Thymus (tissue), 11 donors: ENCODE data around the gene IL4I1. TPM values are rescaled to one million over a fixed set of nuclear protein-coding genes. Genes with fewer than 3 reads are reported as not detected.
A peak's percentile ranks its signal among the peaks of the same experiment; 100 is the strongest.

ENCODE experiments used
- DNase-seq, 9 donors: peaks; one replicate each; pipeline ENCODE4 v3.0.0-alpha.2; 2013; ENCODE audit warnings: low spot score in 9 of 9, low read depth in 6 of 9, missing footprints in 1 of 9
- H3K27ac ChIP-seq, 2 donors: one replicate each; pipeline ENCODE4 v1.5.1; 2013; ENCODE audit warnings: control low read depth in 1 of 2, low read depth in 1 of 2, low read length in 1 of 2, mild to moderate bottlenecking in 1 of 2, moderate library complexity in 1 of 2
- H3K27me3 ChIP-seq, 2 donors: one replicate each; pipeline ENCODE4 v1.5.1; 2013; ENCODE audit warnings: low read length in 1 of 2; ENCODE audit not compliant: control insufficient read depth in 2 of 2, insufficient read depth in 1 of 2
- H3K36me3 ChIP-seq, 2 donors: one replicate each; pipeline ENCODE4 v1.5.1; 2013; ENCODE audit warnings: low read length in 1 of 2, mild to moderate bottlenecking in 1 of 2, moderate library complexity in 1 of 2; ENCODE audit not compliant: control insufficient read depth in 2 of 2, insufficient read depth in 2 of 2
- H3K4me1 ChIP-seq, 2 donors: one replicate each; pipeline ENCODE4 v1.5.1; 2013; ENCODE audit warnings: low read length in 2 of 2; ENCODE audit not compliant: control insufficient read depth in 2 of 2, insufficient read depth in 2 of 2
- H3K4me3 ChIP-seq, 2 donors: one replicate each; pipeline ENCODE4 v1.5.1; 2013; ENCODE audit warnings: low read length in 2 of 2, control low read depth in 1 of 2, mild to moderate bottlenecking in 1 of 2
- H3K9me3 ChIP-seq, 2 donors: one replicate each; pipeline ENCODE4 v1.5.1; 2013; ENCODE audit warnings: low read length in 1 of 2, mild to moderate bottlenecking in 1 of 2; ENCODE audit not compliant: control insufficient read depth in 2 of 2, insufficient read depth in 1 of 2
- WGBS: extraction: QIAGEN DNeasy Blood & Tissue Kit; methylation state at CpG from one replicate; pipeline ENCODE4 v1.1.7; 2013; 5-methylcytosine and 5-hydroxymethylcytosine counted together
- polyA plus RNA-seq: library from polyadenylated mRNA; stranded (reverse); fragments of 200-250 nt; gene quantifications from one replicate; pipeline ENCODE4 v1.2.3, GENCODE V29; 2013
- total RNA-seq: library from RNA; stranded (reverse); fragments of 120-200 nt; gene quantifications from one replicate; pipeline ENCODE4 v1.2.4, GENCODE V29; 2013
- donor health status: healthy.

The IL4I1 gene
- total and polyA plus RNA-seq, 2 donors = 8.6 to 11.5 TPM

DNA sequence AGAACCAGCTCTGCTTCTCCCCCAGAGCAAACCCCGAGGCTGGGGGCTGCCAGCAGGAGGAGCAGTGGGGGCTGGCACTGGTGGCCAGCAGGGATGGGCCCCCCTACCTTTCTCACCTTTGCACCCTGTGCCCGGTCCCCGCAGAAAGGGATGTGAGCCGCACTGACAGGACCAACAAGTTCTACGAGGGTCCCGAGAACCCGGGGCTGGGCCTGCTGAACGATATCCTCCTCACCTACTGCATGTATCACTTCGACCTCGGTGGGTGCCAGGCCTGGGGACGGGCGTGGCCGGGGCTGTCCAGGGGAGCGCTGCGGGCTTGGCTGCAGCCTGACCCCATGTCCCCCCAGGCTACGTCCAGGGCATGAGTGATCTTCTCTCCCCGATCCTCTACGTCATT is 12.6 kb downstream of the IL4I1 start:
- DNase-seq = no peak
- peaks cover 58% of the 10 kb centered on the region in 2 donors for H3K36me3 ChIP-seq
- H3K4me3 ChIP-seq = no peak overlapping the region
- no peak overlapping the region for H3K27ac ChIP-seq
- peaks cover 0 to 7% of the 10 kb centered on the region in 2 donors for H3K27me3 ChIP-seq
- peaks cover 3 to 8% of the 10 kb centered on the region in 2 donors for H3K9me3 ChIP-seq
- WGBS = 97% methylated on average over 18 of the region's 18 CpGs
- H3K4me1 ChIP-seq = peaks cover 0 to under 1% of the 10 kb centered on the region in 2 donors

DNA sequence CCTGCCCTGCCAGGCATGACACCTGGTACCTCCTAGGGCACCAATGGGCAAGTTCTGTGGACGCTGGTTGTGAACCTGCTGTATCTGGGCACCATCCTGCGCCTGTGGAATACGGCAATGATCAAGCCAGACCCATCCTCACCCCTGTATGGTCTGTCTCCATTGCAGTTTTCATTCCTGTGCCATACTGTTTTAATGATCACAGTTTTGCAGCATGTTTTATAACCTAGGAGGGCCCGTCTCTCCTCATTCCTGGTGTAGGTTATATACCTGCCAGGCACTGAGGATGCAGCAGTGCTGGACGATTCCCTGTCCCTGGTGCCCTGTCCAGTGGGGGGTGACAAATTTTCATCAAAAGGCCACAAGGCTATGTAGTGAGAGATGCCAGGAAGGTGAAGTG is 13.6 kb downstream of the IL4I1 start:
- Histone ChIP-seq H3K27me3 (peaks cover 0 to 6% of the 10 kb centered on the region in 2 donors), H3K27ac (no peak overlapping the region), H3K4me1 (peaks cover under 1 to 11% of the 10 kb centered on the region in 2 donors), H3K4me3 (no peak overlapping the region), H3K36me3 (peaks cover 58 to 60% of the 10 kb centered on the region in 2 donors), H3K9me3 (peaks cover 3 to 10% of the 10 kb centered on the region in 2 donors)
- DNase-seq = no peak
- 98% methylated on average over 5 of the region's 5 CpGs for WGBS

DNA sequence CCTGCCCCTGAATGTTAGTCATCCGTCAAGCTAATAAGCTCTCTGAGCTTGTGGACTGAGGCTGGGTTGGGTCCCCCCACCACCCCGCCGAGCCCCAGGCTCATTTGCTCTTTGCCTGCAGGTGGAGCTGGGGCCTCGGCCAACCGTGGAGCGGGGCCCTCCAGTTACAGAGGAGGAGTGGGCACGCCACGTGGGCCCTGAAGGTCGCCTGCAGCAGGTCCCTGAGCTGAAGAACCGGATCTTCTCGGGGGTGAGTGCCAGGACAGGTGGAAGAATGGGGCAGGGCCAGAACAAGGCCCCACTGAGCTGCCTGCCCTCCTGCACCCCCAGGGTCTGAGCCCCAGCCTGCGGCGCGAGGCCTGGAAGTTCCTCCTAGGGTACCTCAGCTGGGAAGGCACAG is 14.0 kb downstream of the IL4I1 start:
- no peak overlapping the region for H3K4me3 ChIP-seq
- DNase-seq = no peak
- peaks cover 3 to 14% of the 10 kb centered on the region in 2 donors for H3K9me3 ChIP-seq
- H3K4me1 ChIP-seq = peaks cover 2 to 14% of the 10 kb centered on the region in 2 donors
- 98% methylated on average over 14 of the region's 14 CpGs for WGBS
- peaks cover 58 to 60% of the 10 kb centered on the region in 2 donors for H3K36me3 ChIP-seq
- H3K27me3 ChIP-seq = peaks cover 0 to 3% of the 10 kb centered on the region in 2 donors
- no peak overlapping the region for H3K27ac ChIP-seq

DNA sequence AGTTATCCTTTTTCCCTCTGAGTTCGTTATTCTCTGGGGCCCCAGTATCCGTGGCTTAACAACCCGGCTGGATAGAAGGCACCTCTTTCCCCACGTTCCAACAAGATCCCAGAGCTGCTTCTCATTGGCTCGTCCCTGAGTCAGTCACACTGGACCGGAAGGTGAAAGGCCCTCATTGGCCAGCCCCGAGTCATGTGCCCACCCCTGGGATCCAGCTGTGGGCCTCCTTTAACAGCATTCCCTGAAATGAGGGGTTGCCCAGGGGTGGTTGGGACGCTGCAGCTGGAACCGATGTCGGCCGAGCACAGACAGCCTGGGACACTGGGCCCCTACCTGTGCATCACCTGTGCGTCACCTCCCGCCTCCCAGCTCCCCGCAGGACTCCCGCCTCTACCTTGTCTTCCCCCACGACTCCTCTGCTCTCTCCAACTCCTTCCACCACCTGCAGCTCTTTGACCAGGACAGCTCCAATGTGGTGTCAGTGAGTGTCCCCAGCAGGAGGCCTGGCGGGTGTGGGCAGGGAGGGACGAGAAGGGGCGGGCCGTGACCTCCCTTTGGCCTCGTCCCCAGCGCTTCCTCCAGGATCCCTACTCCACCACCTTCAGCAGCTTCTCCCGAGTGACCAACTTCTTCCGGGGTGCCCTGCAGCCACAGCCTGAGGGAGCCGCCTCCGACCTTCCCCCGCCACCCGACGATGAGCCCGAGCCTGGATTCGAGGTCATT is 14.9 kb downstream of the IL4I1 start:
- 98% methylated on average over 31 of the region's 31 CpGs for WGBS
- Histone ChIP-seq H3K27me3 (no peaks in the 10 kb centered on the region), H3K4me1 (peaks cover 2 to 16% of the 10 kb centered on the region in 2 donors), H3K36me3 (peaks cover 55 to 60% of the 10 kb centered on the region in 2 donors), H3K9me3 (peaks cover 3 to 14% of the 10 kb centered on the region in 2 donors), H3K27ac (no peak overlapping the region), H3K4me3 (no peak overlapping the region)
- no peak for DNase-seq

DNA sequence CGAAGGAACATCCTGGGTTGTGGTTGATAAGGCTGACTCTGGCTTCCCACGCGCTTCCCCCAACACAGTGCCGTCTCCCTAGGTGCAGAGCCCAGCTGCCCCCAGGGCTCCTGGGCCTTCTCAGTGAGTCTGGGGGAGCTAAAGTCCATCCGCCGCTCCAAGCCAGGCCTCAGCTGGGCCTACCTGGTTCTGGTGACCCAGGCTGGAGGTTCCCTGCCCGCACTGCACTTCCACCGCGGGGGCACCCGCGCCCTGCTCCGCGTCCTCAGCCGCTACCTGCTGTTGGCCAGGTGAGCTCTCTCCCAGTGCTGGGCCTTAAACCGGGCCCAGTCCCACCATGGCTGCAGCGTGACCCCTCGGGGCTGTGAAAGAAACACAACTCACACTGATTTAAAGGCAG is 15.5 kb downstream of the IL4I1 start:
- Histone ChIP-seq H3K36me3 (peaks cover 55 to 60% of the 10 kb centered on the region in 2 donors), H3K27ac (no peak overlapping the region), H3K27me3 (no peaks in the 10 kb centered on the region), H3K4me1 (peaks cover 2 to 17% of the 10 kb centered on the region in 2 donors), H3K9me3 (peaks cover 3 to 14% of the 10 kb centered on the region in 2 donors), H3K4me3 (no peak overlapping the region)
- DNase-seq = no peak
- WGBS = 97% methylated on average over 17 of the region's 17 CpGs

DNA sequence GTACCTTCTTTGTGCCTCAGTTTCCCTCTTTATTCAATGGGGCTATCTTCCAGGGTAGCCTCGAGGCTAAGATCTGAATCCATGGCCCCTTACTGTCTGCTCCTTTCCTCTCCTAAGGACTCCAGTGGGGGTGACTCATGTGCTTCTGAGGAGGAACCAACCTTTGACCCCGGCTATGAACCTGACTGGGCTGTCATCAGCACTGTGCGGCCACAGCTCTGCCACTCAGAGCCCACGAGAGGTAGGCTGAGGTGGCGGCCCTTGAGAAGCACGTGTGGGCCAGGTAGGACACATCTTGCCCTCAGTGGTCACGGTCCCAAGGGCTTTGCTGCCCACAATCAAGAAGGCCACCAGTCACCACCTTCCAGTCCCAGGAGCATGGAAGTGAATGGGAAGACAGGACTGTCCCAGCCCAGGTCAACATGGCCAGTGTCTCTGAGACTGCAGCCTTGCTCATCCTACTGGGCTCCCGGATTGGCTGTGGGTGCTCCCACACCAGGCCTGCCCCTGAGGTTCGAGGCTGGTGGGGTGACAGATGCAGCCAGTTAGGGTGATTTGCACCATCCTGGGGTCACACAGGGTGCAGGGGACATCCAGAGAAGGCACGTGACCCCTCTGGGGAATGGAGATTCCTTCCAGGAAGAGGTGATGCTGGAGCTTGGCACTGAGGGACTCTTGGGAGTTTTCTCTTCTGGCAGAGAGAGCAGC is 16.4 kb downstream of the IL4I1 start:
- Histone ChIP-seq H3K4me3 (no peak overlapping the region), H3K27ac (no peak overlapping the region), H3K9me3 (peaks cover 3 to 14% of the 10 kb centered on the region in 2 donors), H3K36me3 (peaks cover 51 to 60% of the 10 kb centered on the region in 2 donors), H3K4me1 (peaks cover 4 to 24% of the 10 kb centered on the region in 2 donors), H3K27me3 (no peaks in the 10 kb centered on the region)
- no peak for DNase-seq
- WGBS = 97% methylated on average over 10 of the region's 10 CpGs

DNA sequence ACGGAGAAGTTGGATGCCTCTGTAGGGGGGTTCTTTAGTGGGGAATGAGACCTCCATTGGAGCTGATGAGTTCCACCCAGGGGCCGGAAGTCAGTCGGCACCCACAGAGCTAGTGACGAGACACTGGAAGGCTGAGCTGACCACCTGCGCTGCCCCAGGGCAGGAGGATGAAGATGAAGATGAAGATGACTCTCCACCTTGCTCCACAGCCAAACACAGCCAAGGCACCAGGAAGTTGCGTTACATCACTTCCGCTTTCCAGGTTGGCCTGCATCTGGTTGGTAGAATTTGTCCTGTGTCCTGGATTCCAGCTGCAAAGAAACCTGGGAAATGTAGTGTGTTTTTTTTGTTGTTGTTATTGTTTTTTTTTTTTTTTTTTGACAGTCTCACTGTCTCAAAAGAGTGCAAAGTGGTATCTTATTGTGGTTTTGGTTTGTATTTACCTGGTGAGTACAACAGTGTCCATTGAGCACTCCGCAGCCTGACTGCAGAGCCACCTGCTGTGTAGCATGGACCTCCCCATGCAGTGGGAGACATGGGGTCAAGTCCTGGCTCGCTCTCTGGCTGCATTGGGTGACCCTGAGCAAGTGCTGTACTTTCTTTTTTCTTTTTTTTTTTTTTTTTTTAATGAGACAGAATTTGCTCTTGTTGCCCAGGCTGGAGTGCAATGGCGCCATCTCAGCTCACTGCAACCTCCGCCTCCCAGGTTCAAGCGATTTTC is 17.3 kb downstream of the IL4I1 start:
- peaks cover 4 to 28% of the 10 kb centered on the region in 2 donors for H3K4me1 ChIP-seq
- no peak overlapping the region for H3K27ac ChIP-seq
- 99% methylated on average over 12 of the region's 12 CpGs for WGBS
- H3K27me3 ChIP-seq = no peaks in the 10 kb centered on the region
- peaks cover 45 to 56% of the 10 kb centered on the region in 2 donors for H3K36me3 ChIP-seq
- peaks cover 3 to 14% of the 10 kb centered on the region in 2 donors for H3K9me3 ChIP-seq
- DNase-seq = no peak
- H3K4me3 ChIP-seq = no peak overlapping the region

DNA sequence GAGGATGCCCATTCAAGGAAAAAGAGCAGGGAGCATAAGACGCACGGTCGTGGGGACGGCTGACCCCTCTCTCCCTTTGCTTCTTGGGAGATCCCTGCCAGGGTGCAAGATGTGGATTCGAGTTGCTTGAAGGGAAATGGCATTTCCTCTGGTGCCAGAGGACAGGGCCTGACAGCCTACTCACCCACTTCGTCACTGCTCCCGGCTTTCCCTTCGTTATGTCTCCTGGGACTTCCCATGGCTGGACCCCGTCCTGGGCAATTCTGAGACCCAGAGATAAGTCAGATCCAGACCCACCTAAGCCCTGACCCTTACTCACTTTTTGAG is 18.0 kb downstream of the IL4I1 start:
- Histone ChIP-seq H3K36me3 (peaks cover 38 to 51% of the 10 kb centered on the region in 2 donors), H3K9me3 (peaks cover 3 to 14% of the 10 kb centered on the region in 2 donors), H3K4me3 (no peak overlapping the region), H3K27ac (peak overlapping the region in 1 of 2 donors; percentile 100), H3K4me1 (peaks cover 4 to 28% of the 10 kb centered on the region in 2 donors), H3K27me3 (no peaks in the 10 kb centered on the region)
- WGBS = 93% methylated on average over 9 of the region's 9 CpGs
- no peak for DNase-seq
